Measurements from ENCODE around the gene SLC2A2. TPM values are rescaled to one million over a fixed set of nuclear protein-coding genes. Genes with fewer than 3 reads are reported as not detected.

The SLC2A2 gene
- total and polyA plus RNA-seq, 2 donors = 0.09 TPM; not detected in 1

GRCh38 chr3:170961616-170962400, 64.7 kb downstream of the SLC2A2 start:
- WGBS = 40% methylated on average over 4 of the region's 4 CpGs
- Histone ChIP-seq H3K4me1 (ENCODE audit: insufficient read depth) (no peaks in the 10 kb centered on the region), H3K27ac (ENCODE audit: low read depth) (no peak overlapping the region), H3K36me3 (ENCODE audit: insufficient read depth) (no peaks in the 10 kb centered on the region), H3K4me3 (ENCODE audit: low read depth, low read length) (no peak overlapping the region)
- peak; percentile 1 for DNase-seq (ENCODE audit: extremely low spot score)

GRCh38 chr3:170959457-170959856, 67.1 kb downstream of the SLC2A2 start:
- WGBS = 93% methylated on average over 1 of the region's 1 CpG
- Histone ChIP-seq H3K36me3 (ENCODE audit: insufficient read depth) (no peaks in the 10 kb centered on the region), H3K27ac (ENCODE audit: low read depth) (no peak overlapping the region), H3K4me3 (ENCODE audit: low read depth, low read length) (no peak overlapping the region), H3K4me1 (ENCODE audit: insufficient read depth) (no peaks in the 10 kb centered on the region)
- DNase-seq (ENCODE audit: extremely low spot score) = no peak

- no peaks in the 10 kb centered on the region for H3K4me1 ChIP-seq (ENCODE audit: insufficient read depth)
- DNase-seq (ENCODE audit: extremely low spot score) = no peak
- no peak overlapping the region for H3K27ac ChIP-seq (ENCODE audit: low read depth)
- H3K4me3 ChIP-seq (ENCODE audit: low read depth, low read length) = no peak overlapping the region
- H3K36me3 ChIP-seq (ENCODE audit: insufficient read depth) = no peaks in the 10 kb centered on the region
Observed at GRCh38 chr3:170956647-170957046, 69.9 kb downstream of the SLC2A2 start.

- 77% methylated on average over 12 of the region's 12 CpGs for WGBS
- Histone ChIP-seq H3K27ac (ENCODE audit: low read depth) (no peak overlapping the region), H3K36me3 (ENCODE audit: insufficient read depth) (no peaks in the 10 kb centered on the region), H3K4me3 (ENCODE audit: low read depth, low read length) (no peak overlapping the region), H3K4me1 (ENCODE audit: insufficient read depth) (no peaks in the 10 kb centered on the region)
- DNase-seq (ENCODE audit: extremely low spot score) = no peak
Observed at GRCh38 chr3:170953736-170954135, 72.8 kb downstream of the SLC2A2 start.

- no peak overlapping the region for H3K27ac ChIP-seq (ENCODE audit: low read depth)
- no peak for DNase-seq (ENCODE audit: extremely low spot score)
- no peaks in the 10 kb centered on the region for H3K36me3 ChIP-seq (ENCODE audit: insufficient read depth)
- H3K4me1 ChIP-seq (ENCODE audit: insufficient read depth) = no peaks in the 10 kb centered on the region
- no peak overlapping the region for H3K4me3 ChIP-seq (ENCODE audit: low read depth, low read length)
- 86% methylated on average over 13 of the region's 13 CpGs for WGBS
Observed at GRCh38 chr3:170953229-170953628, 73.3 kb downstream of the SLC2A2 start.

- H3K36me3 ChIP-seq (ENCODE audit: insufficient read depth) = no peaks in the 10 kb centered on the region
- H3K27ac ChIP-seq (ENCODE audit: low read depth) = no peak overlapping the region
- no peaks in the 10 kb centered on the region for H3K4me1 ChIP-seq (ENCODE audit: insufficient read depth)
- no peak for DNase-seq (ENCODE audit: extremely low spot score)
- no peak overlapping the region for H3K4me3 ChIP-seq (ENCODE audit: low read depth, low read length)
- WGBS = 67% methylated on average over 2 of the region's 2 CpGs
Observed at GRCh38 chr3:170949211-170949610, 77.3 kb downstream of the SLC2A2 start.

- 96% methylated on average over 25 of the region's 25 CpGs for WGBS
- Histone ChIP-seq H3K27ac (ENCODE audit: low read depth) (no peak overlapping the region), H3K36me3 (ENCODE audit: insufficient read depth) (no peaks in the 10 kb centered on the region), H3K4me1 (ENCODE audit: insufficient read depth) (no peaks in the 10 kb centered on the region), H3K4me3 (ENCODE audit: low read depth, low read length) (no peak overlapping the region)
- DNase-seq (ENCODE audit: extremely low spot score) = no peak
Observed at GRCh38 chr3:170947018-170947769, 79.3 kb downstream of the SLC2A2 start.

Small RNAs within 50 kb of the gene (small RNA-seq; reads per million reads assigned to genes)
- not detected for gene RNU1-70P

Other genes with a start within 250 kb of the SLC2A2 start
- 39.5 TPM for gene RPL22L1, start 156.5 kb downstream of the SLC2A2 start, total RNA-seq
- gene RPL22L1, start 156.5 kb downstream of the SLC2A2 start, polyA plus RNA-seq = 69.3 TPM
- gene EIF5A2, start 118.1 kb downstream of the SLC2A2 start, total RNA-seq = 9.5 TPM
- gene EIF5A2, start 118.1 kb downstream of the SLC2A2 start, polyA plus RNA-seq = 10.1 TPM